ENCODE data around the gene SPTBN4.

DNA sequence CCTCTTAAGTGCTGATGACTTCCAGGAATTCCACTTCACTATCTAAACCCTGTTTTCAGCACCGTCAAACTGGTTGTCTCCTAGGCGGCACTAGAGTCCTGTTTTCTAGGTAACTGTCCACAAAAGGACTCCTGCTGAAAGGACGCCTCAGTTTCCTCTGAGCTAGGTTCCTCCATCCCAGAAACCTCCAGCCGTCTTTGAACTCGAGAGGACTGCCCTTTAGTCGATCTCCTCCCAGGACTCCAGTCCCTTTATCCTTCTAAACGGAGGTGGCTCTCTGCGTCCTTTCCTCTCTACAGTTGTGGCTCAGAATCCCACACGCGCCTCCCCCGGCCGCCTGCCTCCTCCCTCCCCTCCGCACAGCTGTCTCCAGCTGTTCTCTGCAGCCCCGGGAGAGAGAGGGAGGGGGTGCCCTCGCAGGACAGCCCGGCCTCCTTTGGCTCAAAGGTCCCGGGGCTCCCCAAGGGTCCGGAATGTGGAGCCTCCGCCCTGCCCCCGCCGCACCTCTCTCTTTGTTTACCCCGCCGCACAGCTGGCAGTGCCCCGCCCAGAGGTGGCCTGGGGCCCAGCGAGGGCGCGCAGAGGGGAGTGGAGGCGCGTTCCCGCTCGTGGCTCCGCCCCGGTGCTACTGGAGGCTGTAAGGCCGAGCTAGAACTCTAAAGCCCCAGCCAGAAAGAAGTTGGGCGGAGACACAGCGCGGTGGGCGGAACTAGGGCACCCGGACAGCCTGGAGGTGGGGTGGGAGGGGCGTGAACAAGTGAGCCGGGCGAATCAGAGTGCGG, 136.8 kb downstream of the SPTBN4 start:
- TF ChIP-seq, protein P1, sequence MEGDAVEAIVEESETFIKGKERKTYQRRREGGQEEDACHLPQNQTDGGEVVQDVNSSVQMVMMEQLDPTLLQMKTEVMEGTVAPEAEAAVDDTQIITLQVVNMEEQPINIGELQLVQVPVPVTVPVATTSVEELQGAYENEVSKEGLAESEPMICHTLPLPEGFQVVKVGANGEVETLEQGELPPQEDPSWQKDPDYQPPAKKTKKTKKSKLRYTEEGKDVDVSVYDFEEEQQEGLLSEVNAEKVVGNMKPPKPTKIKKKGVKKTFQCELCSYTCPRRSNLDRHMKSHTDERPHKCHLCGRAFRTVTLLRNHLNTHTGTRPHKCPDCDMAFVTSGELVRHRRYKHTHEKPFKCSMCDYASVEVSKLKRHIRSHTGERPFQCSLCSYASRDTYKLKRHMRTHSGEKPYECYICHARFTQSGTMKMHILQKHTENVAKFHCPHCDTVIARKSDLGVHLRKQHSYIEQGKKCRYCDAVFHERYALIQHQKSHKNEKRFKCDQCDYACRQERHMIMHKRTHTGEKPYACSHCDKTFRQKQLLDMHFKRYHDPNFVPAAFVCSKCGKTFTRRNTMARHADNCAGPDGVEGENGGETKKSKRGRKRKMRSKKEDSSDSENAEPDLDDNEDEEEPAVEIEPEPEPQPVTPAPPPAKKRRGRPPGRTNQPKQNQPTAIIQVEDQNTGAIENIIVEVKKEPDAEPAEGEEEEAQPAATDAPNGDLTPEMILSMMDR (IDR thresholded peaks at IDR 0.05): no peak
- peak; percentile 30 to 63 for TF ChIP-seq POLR2A (IDR thresholded peaks at IDR 0.05)

Measured in Peyer's patch (tissue), 4 donors.